Right hindlimb (tissue), 1 donor: ENCODE data around the gene HCLS1.
"Not testable (repeated sequence)": the region's sequence is repeated elsewhere in the genome, so short reads cannot be mapped to it uniquely, and the experiment has no call there.

Experiments used
- DNase-seq: peaks from one replicate; pipeline ENCODE4 v3.0.0-alpha.2; 2018

The HCLS1 gene

GRCh38 chr3:121594850-121595249, 65.9 kb downstream of the HCLS1 start:
- DNase-seq: no peak

DNA sequence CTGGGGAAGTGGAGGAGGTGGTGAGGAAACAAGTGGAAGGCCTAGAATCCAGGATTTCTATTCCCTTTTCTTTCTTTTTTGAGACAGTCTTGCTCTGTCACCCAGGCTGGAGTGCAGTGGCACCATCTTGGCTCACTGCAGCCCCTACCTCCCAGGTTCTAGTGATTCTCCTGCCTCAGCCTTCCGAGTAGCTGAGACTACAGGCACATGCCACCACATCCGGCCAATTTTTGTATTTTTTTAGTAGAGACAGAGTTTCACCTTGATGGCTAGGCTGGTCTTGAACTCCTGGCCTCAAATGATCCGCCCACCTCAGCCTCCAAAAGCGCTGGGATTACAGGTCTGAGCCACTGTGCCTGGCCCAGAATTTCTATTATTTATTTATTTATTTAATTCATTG, 66.9 kb downstream of the HCLS1 start:
- DNase-seq: not testable (repeated sequence)

DNA sequence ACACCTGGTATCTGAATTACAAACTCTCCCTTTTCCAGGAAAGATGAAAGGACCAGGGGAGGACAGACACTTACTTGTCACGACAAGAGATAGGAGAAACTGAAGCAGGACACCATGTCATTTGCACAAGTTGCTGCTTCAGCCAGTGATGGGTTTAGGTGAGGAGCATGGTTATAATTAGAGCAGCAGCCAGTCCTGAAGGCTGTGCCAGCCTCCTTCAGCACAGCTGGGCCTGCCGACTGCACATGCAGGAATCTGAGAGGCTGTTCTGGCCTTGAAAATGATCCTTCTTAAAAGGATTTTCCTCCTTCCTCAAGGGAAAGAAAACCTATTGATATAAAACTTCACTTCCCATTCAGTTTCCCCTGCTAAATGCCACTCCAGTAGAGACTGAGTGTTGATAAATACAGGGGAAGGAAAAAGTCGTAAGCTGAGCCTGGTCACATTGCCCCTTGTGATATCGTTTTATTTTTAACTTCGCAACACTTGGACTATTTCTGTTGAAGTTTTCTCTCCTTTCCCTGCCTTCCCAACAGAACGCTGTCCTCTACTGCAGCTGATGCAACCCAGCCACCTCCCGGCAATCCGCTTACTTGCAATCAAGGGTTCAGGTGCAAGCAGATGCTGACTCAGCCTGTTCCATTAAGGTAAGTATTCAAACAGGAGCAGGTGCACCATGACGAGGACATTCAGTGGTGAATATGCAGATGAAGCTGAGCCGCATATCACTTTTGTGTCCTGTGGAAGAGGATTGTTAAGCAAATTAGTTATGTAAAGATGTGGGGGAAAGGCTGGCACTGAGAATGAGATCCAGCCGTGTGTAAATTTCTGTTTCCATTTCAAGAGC, 67.6 kb downstream of the HCLS1 start, which contains the start of gene FBXO40:
Gene FBXO40 (plus strand): TSS at position 524 of the 847 bp plus-strand sequence. CDS start 27,197 bp downstream, outside the sequence.
- DNase-seq: no peak

DNA sequence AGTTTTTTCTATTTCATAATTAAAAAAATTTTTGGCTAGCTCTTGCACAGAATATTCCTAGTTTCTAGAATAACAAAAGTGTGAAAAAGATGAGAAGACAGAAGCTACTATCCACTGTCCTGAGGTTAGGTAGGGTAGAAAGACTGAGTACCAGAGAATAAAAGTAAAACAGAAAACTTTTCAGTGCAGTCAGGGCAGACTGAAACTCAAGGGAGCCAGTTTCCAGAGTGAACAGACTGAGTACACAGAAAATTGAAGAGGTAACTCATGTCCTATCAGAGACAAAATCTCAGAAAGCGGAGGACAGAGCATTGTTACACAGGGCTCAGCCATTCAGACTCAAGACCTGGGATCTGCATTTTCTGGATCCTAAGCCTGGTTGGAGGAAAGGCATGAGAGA, 76.3 kb downstream of the HCLS1 start:
- no peak for DNase-seq

DNA sequence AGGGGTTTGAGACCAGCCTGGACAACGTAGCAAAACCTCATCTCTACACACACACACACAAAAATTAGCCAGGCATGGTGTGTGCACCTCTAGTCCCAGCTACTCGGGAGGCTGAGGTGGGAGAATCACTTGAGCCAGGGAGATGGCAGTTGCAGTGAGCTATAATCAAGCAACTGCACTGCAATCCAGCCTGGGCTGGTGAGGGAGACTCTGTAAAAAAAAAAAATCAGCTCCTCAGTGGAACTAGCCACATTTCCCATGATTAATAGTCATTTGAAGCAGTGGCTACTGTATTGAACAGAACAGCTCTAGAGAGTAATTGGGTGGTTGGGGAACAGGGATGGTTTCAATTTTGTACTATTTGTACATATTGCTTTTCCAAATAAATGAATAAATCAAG, 79.0 kb downstream of the HCLS1 start:
- DNase-seq: no peak
